CD14-positive monocyte (primary cell): ENCODE measurements around the gene RAC2. TPM values are rescaled to one million over a fixed set of nuclear protein-coding genes. Genes with fewer than 3 reads are reported as not detected.

Experiments used
- DNase-seq, 3 donors: peaks; one replicate each; pipeline ENCODE4 v3.0.0-alpha.2; 2011 to 2022
- H2AFZ ChIP-seq: 2 replicates; pipeline ENCODE4 v1.6.0; 2012; ENCODE audit warnings: mild to moderate bottlenecking, low read depth, low read length, inconsistent platforms; ENCODE audit not compliant: insufficient read depth, poor library complexity, severe bottlenecking
- H3K27ac ChIP-seq, 2 donors: 1 replicate in 1 of 2; 2 replicates in 1 of 2; pipeline ENCODE4 v1.5.1; 2012 to 2013; ENCODE audit warnings: low read length in 2 of 2, control low read depth in 1 of 2, inconsistent platforms in 1 of 2, low read depth in 1 of 2, mild to moderate bottlenecking in 1 of 2
- H3K27me3 ChIP-seq, 2 donors: one replicate each; pipeline versions ENCODE4 v1.6.0 to v1.6.1; 2011 to 2013; ENCODE audit warnings: low read length in 2 of 2; ENCODE audit not compliant: control insufficient read depth in 2 of 2, insufficient read depth in 2 of 2
- H3K36me3 ChIP-seq, 2 donors: replicated peaks in 1 of 2; 1 replicate in 1 of 2; 2 replicates in 1 of 2; pipeline versions ENCODE4 v1.5.1 to v1.6.1; 2012 to 2013; ENCODE audit warnings: low read length in 2 of 2, control low read depth in 1 of 2, inconsistent platforms in 1 of 2, mild to moderate bottlenecking in 1 of 2; ENCODE audit not compliant: insufficient read depth in 2 of 2, control insufficient read depth in 1 of 2
- H3K4me1 ChIP-seq, 2 donors: 1 replicate in 1 of 2; 2 replicates in 1 of 2; pipeline versions ENCODE4 v1.5.1 to v1.6.1; 2012 to 2013; ENCODE audit warnings: low read length in 2 of 2, control low read depth in 1 of 2, inconsistent platforms in 1 of 2, mild to moderate bottlenecking in 1 of 2, moderate library complexity in 1 of 2; ENCODE audit not compliant: insufficient read depth in 2 of 2, control insufficient read depth in 1 of 2
- H3K4me2 ChIP-seq: replicated peaks from 2 replicates; pipeline ENCODE3; 2012; ENCODE audit warnings: low read length, moderate library complexity, mild to moderate bottlenecking; ENCODE audit not compliant: poor library complexity, severe bottlenecking; ENCODE audit errors: extremely low read depth
- H3K4me3 ChIP-seq, 3 experiments: fragments of 200-600 bp in 1 of 3; sonication (generic) in 1 of 3; replicated peaks in 1 of 3; 1 replicate in 2 of 3; 2 replicates in 1 of 3; pipeline ENCODE4 v1.5.1; 2011 to 2013; ENCODE audit warnings: low read length in 3 of 3, mild to moderate bottlenecking in 3 of 3, control low read depth in 2 of 3, low read depth in 2 of 3, inconsistent platforms in 1 of 3, moderate library complexity in 1 of 3
- H3K79me2 ChIP-seq: 2 replicates; pipeline ENCODE4 v1.6.0; 2012; ENCODE audit warnings: mild to moderate bottlenecking, control low read depth, inconsistent platforms, low read length, moderate library complexity; ENCODE audit not compliant: insufficient read depth
- H3K9ac ChIP-seq: 2 replicates; pipeline ENCODE4 v1.6.0; 2017; ENCODE audit warnings: low read length, mild to moderate bottlenecking; ENCODE audit not compliant: insufficient read depth, poor library complexity, severe bottlenecking
- H3K9me3 ChIP-seq, 2 donors: replicated peaks in 1 of 2; 1 replicate in 1 of 2; 2 replicates in 1 of 2; pipeline versions ENCODE4 v1.5.1 to v1.6.1; 2012 to 2013; ENCODE audit warnings: low read length in 2 of 2, control low read depth in 1 of 2; ENCODE audit not compliant: control insufficient read depth in 1 of 2, insufficient read depth in 1 of 2
- H4K20me1 ChIP-seq: 2 replicates; pipeline ENCODE4 v1.6.0; 2012; ENCODE audit warnings: mild to moderate bottlenecking, low read length, control low read depth, moderate library complexity; ENCODE audit not compliant: insufficient read depth
- H3K27ac Mint-ChIP-seq, 7 donors: one replicate each; pipeline ENCODE4 v1.8.0; 2020; ENCODE audit warnings: mild to moderate bottlenecking in 7 of 7, mixed read lengths in 7 of 7, moderate library complexity in 6 of 7, inconsistent platforms in 2 of 7
- H3K27me3 Mint-ChIP-seq, 3 donors: one replicate each; pipeline ENCODE4 v1.8.0; 2021 to 2022; ENCODE audit warnings: low read depth in 3 of 3, mild to moderate bottlenecking in 3 of 3, mixed read lengths in 3 of 3, moderate library complexity in 3 of 3, inconsistent platforms in 1 of 3
- H3K36me3 Mint-ChIP-seq, 2 donors: one replicate each; pipeline ENCODE4 v1.8.0; 2020; ENCODE audit warnings: mixed read lengths in 2 of 2, inconsistent platforms in 1 of 2, mild to moderate bottlenecking in 1 of 2
- H3K4me1 Mint-ChIP-seq: one replicate; pipeline ENCODE4 v1.8.0; 2020; ENCODE audit warnings: mild to moderate bottlenecking, mixed read lengths
- H3K4me3 Mint-ChIP-seq, 2 donors: one replicate each; pipeline ENCODE4 v1.8.0; 2020; ENCODE audit warnings: mild to moderate bottlenecking in 2 of 2, mixed read lengths in 2 of 2, moderate library complexity in 1 of 2
- H3K9me3 Mint-ChIP-seq, 7 donors: one replicate each; pipeline ENCODE4 v1.8.0; 2020 to 2022; ENCODE audit warnings: mixed read lengths in 7 of 7, mild to moderate bottlenecking in 6 of 7, moderate library complexity in 6 of 7, inconsistent platforms in 2 of 7
- WGBS: methylation state at CpG from one replicate; pipeline ENCODE4 v1.1.5; 2013; ENCODE audit warnings: missing lambda C conversion rate; ENCODE audit not compliant: insufficient coverage; 5-methylcytosine and 5-hydroxymethylcytosine counted together
- intact Hi-C, 2 donors: fragments of 100-400 bp; cut with micrococcal nuclease; formaldehyde crosslinking; loops; one replicate each; pipeline versions ENCODE4 v1.15.0 to v1.15.1; 2023
- polyA plus RNA-seq, 3 donors: library from polyadenylated mRNA; depleted of rRNA in 1 of 3; unstranded in 2 of 3; stranded (reverse) in 1 of 3; fragments of 300-500 nt in 2 of 3; fragments of >200 nt in 1 of 3; fragmentation: Illumina TruSeq in 2 of 3; gene quantifications; 1 replicate in 2 of 3; 2 replicates in 1 of 3; pipeline ENCODE4 v1.2.3, GENCODE V29; 2012 to 2021
- TF ChIP-seq, protein P1 (sequence below): fragments of 200-600 bp; IDR thresholded peaks from one replicate; pipeline ENCODE4 v1.8.0; 2022; ENCODE audit warnings: antibody characterized with exemption, mild to moderate bottlenecking

RAC2 gene
- polyA plus RNA-seq, 3 donors: 360 to 529 (median 526) TPM

DNA sequence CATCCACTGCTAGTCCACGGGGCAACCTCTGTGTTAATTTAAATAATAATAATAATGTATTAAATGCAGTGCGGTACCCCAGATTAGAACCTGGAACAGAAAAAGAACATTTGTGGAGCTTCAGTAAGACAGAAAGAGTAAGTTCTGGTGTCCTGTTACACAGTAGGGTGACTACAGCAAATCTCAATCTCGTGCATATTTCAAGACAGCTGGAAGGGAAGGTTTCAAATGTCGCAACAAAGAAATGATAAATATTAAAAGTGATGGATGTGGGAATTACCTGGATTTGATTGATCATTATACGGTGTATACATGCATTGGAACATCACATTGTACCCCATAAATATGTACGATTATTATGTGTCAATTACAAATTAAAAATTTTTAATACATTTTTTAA, 1.7 kb upstream of the RAC2 start:
- peak overlapping the region in 1 of 3 experiments; percentile 99 for H3K4me3 ChIP-seq
- intact Hi-C loops: no loop called here
- peak overlapping the region; percentile 96 to 98 for H3K27ac ChIP-seq
- no peak for DNase-seq
- no peaks in the 10 kb centered on the region for H3K27me3 ChIP-seq
- peaks cover 48% of the 10 kb centered on the region for H3K4me1 Mint-ChIP-seq
- peaks cover 0 to 3% (median 2%) of the 10 kb centered on the region in 3 donors for H3K27me3 Mint-ChIP-seq
- peaks cover 49 to 51% of the 10 kb centered on the region in 2 donors for H3K4me1 ChIP-seq
- H3K27ac Mint-ChIP-seq: peak overlapping the region in 6 of 7 donors; percentile 40 to 99 (median 97)
- H3K4me2 ChIP-seq: peak overlapping the region; percentile 97
- H4K20me1 ChIP-seq: peaks cover 15% of the 10 kb centered on the region
- H3K36me3 ChIP-seq: peaks cover 4 to 8% of the 10 kb centered on the region in 2 donors
- H3K4me3 Mint-ChIP-seq: peak overlapping the region in 1 of 2 donors; percentile 92
- H3K9me3 Mint-ChIP-seq: no peaks in the 10 kb centered on the region
- WGBS: 60% methylated on average over 1 of the region's 6 CpGs
- no peak overlapping the region for H2AFZ ChIP-seq
- H3K9ac ChIP-seq: no peak overlapping the region
- peaks cover 12 to 14% of the 10 kb centered on the region in 2 donors for H3K36me3 Mint-ChIP-seq
- no peaks in the 10 kb centered on the region for H3K9me3 ChIP-seq
- peaks cover 34% of the 10 kb centered on the region for H3K79me2 ChIP-seq
- TF ChIP-seq, protein P1, sequence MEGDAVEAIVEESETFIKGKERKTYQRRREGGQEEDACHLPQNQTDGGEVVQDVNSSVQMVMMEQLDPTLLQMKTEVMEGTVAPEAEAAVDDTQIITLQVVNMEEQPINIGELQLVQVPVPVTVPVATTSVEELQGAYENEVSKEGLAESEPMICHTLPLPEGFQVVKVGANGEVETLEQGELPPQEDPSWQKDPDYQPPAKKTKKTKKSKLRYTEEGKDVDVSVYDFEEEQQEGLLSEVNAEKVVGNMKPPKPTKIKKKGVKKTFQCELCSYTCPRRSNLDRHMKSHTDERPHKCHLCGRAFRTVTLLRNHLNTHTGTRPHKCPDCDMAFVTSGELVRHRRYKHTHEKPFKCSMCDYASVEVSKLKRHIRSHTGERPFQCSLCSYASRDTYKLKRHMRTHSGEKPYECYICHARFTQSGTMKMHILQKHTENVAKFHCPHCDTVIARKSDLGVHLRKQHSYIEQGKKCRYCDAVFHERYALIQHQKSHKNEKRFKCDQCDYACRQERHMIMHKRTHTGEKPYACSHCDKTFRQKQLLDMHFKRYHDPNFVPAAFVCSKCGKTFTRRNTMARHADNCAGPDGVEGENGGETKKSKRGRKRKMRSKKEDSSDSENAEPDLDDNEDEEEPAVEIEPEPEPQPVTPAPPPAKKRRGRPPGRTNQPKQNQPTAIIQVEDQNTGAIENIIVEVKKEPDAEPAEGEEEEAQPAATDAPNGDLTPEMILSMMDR: no peak

DNA sequence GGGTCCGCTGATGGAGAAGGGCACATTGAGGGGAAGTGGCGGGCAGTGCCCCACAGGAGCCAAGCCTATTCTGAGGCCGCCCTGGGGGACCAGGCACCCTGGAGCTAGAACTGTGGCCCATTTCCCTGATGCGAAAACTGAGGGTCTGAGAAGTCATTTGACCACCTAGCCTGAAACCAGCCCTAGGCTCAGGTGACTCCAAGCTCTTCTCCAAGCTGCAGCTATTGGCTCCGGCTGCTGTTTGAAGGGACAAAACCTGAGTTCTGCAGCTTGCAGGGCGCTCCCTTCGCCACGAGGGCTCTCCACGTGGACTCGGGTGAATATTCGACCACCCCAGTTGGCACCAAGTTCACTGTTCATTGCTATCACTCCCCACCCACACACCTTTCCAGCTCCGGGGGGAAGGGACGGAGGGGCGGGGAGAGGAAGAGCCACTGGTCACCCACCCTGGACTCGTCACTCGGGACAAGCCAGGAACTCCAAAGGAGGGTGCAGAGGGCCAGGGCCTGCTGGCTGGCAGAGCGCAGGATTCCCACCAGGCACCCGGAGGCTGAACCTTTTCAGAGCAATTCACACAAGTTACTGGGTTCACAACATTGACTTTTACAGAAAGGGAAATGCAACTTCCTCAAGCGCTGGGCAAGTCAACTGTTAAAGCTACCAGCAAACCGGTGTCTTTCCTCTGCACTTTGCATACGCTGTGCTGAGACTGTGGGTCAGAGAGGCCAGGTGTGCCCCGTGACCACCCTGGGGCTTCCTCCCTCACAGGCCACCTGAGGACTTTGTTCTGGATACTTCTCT, 1.1 kb upstream of the RAC2 start:
- Mint-ChIP-seq H3K36me3 (peaks cover 18 to 20% of the 10 kb centered on the region in 2 donors), H3K4me3 (peak overlapping the region; percentile 92 to 95), H3K27ac (peak overlapping the region; percentile 95 to 99 (median 97)), H3K27me3 (peaks cover 0 to 3% (median 2%) of the 10 kb centered on the region in 3 donors), H3K9me3 (no peaks in the 10 kb centered on the region), H3K4me1 (peaks cover 54% of the 10 kb centered on the region)
- peaks cover 55 to 57% of the 10 kb centered on the region in 2 donors for H3K4me1 ChIP-seq
- no peaks in the 10 kb centered on the region for H3K27me3 ChIP-seq
- DNase-seq: peak; percentile 38 to 62 (median 47)
- peak overlapping the region; percentile 97 for H3K4me2 ChIP-seq
- peak overlapping the region; percentile 93 for H3K9ac ChIP-seq
- H3K9me3 ChIP-seq: no peaks in the 10 kb centered on the region
- TF ChIP-seq, protein P1: no peak
- peak overlapping the region; percentile 57 for H2AFZ ChIP-seq
- peaks cover 21% of the 10 kb centered on the region for H4K20me1 ChIP-seq
- H3K79me2 ChIP-seq: peaks cover 40% of the 10 kb centered on the region
- H3K36me3 ChIP-seq: peaks cover 11 to 14% of the 10 kb centered on the region in 2 donors
- peak overlapping the region; percentile 96 to 98 for H3K27ac ChIP-seq
- 19% methylated on average over 11 of the region's 22 CpGs for WGBS
- intact Hi-C loops: loop anchor here in 1 of 2 donors (5.0 kb wide), 1 partner anchor 37 kb away; the partner anchor contains the start of gene CYTH4
- peak overlapping the region in 2 of 3 experiments; percentile 96 to 99 for H3K4me3 ChIP-seq
